Stimulated activated CD8-positive, alpha-beta memory T cell treated with anti-CD3 and anti-CD28 coated beads, Interleukin-7, amount 100 ng/mL, for 24 hours (primary cell): ENCODE results near the gene PEX10.

Experiments
- DNase-seq: peaks from one replicate; pipeline ENCODE4 v3.0.0-alpha.2; 2020; ENCODE audit warnings: low read depth

The PEX10 gene

DNA sequence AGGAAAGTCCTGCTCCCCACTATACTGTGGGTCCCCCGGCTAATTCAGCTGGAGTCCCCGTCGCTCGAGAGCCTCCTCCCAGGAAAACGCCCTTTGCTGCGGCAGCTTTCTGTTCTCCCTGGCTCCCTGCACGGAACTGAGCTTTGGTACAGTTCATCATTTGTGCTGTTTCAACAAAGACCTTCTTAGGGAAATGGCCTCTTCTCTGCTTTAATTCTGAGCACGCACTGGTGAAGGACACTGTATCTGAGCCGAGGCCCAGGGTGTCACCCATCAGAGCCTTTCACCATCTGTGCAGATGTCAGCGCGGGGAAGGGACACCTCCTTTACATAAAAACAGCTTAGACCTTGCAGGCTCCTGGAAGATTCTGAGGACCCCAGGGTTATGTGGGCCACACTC, 13.5 kb upstream of the PEX10 start:
- DNase-seq, result no peak

DNA sequence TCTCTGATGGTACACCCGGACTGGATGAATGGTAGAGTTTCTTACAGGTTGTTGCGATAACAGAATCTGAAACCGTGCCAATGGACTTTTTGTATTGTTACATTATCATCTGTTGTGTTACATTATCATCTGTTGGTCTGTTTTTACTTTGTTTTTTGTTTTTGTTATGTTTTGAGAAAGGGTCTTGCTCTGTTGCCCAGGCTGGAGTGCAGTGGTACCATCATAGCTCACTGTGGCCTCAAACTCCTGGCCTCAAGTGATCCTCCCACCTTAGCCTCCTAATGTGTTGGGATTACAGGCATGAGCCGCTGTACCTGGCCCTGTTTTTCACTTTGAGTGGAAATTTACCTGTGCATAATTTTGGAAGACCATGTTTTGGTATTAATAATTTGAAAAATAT, 10.2 kb upstream of the PEX10 start:
- DNase-seq, result no peak

DNA sequence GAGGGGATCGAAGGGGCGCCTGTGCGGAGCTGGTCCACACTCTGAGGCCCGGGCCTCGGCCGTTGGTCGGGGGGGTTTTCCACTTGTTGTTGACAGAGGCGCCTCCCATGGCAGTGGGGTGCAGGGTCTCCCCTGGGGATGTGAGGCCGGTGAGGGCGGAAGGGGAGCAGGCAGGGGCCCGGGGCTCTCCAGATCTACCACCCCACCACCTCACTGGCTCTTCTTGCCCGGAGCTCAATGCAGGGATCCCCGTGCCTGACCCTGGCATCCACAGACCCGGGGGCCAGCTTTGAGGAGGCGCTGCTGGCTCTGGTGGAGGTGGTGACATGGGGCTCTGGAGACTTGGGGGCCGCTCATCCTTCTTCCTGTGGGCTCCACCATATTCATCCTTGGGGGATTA, 7.1 kb upstream of the PEX10 start:
- DNase-seq, result no peak

DNA sequence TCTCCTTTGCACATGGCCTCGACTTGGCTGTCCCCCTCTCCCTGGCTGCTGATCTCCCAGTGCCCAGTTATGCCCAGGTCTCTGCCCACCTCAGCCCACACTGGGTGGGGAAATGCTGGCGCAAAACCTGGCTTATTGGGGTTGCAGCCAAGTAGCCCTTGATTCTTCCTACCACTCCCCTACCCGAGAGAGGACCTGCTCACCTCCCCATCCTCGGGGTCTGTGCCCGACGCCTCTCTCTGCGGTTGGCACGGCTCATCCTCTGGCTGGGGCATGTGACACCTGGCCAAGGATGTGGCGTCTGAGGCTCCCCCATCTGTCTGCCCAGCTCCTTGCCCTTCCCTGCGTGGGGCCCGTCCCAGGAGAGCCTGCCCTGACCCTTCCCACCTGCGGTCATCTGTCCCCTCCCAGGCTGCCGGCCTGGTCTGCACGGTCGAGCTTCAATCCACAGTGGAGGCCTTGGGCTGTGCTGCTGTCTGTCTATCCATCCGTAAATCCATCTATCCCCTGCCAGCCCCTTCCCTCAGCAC, 6.5 kb upstream of the PEX10 start:
- DNase-seq, result no peak

DNA sequence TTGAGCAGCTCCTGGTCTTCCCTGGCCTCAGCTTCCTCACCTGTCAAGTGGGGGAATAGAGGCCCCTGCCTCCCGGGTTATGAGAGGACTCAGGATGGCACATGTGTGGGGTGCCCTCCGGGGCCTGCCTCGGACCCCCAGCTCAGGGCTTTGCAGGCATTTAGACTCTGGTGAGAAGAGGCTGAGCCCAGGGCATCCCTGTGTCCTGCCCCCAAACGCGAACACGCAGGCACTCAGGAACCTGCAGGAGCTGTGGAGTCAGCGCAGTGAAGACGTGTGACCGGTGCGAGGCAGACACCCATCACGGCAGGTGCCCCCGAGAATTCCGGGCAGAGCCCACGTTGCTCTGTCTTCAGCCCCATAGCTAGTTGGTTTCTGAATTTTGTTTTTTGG, 5.5 kb upstream of the PEX10 start:
- DNase-seq, result no peak

DNA sequence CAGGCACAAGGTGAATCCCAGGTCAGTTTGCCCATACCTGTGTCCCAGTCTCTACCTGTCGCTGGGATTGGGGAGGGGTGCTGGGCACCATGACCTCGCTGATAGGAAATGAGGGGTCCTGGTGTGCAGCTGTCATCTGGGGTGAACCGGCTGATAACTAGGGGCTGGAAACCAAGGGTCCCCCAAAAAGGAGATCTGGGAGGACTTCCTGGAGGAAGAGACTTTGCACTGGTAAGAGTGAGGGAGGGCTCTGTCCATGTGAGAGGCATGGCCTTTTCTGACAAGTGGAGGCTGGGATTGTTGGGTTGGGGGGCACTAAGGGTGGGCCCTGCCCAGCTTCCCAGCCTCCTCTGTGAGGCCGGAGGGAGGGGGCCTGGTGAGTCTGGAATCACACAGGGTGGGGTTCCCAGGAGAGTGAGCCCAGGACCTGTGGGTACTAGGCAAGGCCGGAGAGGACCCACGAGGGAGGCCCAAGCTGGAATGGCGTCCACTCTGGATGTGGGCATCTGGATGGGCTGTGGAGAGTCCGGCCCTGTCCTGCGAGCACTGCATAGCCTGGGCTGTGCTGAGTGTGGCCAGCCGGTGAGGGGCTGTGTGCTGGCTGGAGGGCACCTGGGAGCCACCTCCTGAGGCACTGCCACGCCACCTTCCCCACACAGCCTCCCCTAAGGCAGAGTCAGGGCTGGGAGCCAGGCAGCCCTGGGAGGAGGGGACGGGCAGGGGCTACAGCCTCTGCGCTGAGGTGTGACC, 4.9 kb upstream of the PEX10 start:
- no peak for DNase-seq

DNA sequence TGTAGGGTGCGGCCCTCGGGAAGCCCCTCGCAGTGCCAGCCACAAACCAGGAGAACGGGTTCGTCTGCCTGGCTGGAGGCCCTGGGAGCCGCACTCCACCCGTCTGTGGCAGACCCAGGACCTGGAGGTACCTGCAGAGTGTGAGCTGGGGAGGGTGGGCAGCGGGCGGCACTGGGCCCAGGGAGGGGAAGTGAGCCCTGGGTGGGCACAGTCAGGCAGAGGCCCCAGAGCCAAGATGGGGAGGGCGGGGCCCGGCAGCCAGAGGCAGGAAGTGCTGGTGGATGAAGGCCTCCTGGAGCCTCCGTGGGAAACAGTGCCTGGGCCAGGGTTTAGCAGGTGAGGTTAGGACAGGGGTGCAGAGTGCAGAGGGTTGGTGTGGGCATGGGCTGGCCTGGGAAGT, 4.0 kb upstream of the PEX10 start:
- DNase-seq, result no peak

DNA sequence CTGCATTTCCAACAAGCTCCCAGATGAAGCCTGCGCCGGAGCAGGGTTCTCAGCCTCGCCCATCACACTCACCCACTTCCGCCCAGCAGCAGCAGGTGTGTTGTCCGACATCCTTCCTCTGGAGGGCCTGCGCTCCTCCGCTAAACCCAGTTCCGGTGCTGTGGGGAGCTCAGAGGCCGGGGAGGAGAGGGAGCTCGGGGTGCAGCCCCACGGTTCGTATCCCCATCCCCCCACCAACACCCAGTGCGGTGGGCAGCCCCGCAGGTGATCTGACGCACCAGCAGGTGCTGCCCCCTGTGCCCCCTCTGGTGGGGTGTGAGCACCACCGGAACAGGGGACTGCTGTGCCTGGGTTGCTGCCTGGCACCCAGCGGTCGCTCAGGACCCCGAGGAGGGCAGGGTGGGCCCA, 3.4 kb upstream of the PEX10 start:
- no peak for DNase-seq

DNA sequence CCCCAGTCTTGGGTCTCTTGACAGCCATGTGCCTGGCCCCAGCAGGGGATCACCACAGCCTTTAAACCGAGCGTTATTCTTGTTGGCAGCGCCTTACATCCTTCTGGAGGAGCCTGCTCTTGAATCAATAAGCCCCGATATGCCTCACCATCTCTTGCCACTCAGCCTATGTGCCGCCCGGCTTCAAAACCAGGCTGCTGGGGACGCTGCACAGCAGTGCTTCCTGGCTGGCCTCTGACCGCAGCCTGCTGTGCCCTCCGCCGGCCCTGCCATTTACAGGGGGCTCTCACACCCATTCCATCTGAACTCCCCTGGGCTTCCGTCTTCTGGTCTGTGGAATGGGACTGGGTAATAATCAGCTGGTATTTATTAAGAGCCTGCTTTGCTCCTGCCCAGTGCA, 3.0 kb upstream of the PEX10 start:
- DNase-seq, result no peak

DNA sequence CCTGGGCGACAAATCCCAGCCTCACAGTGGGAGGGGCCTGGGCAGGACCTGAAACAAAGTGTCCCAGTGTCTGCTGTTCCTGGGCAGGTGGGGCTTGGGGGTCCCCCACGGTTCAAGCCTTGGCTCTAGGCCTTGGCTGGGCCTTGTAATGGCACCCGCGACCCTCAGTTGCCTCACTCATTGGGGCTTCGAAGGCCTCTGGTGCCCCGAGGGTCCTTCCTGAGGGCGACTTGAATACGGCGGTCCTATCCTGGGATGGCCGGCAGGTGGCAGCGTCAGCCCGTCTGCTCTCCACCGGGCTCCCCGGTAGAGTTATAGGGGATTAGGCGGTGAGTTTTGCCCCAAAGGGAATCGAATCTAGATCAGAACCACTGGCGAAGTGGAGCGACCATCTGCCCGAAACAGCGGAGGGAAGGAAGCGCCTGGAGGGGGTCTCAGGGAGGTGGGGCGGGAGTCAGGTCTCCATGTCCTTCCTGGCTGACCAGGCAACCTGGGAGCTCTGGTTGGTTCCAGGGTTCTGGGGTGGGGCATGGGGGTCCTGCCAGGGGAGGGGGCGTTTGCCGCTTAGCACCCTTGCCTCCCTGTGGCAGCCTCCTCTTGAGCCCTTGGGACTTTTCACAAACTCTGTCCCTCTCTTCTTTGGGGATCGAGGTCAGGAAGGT, 2.1 kb upstream of the PEX10 start:
- peak; percentile 57 for DNase-seq

DNA sequence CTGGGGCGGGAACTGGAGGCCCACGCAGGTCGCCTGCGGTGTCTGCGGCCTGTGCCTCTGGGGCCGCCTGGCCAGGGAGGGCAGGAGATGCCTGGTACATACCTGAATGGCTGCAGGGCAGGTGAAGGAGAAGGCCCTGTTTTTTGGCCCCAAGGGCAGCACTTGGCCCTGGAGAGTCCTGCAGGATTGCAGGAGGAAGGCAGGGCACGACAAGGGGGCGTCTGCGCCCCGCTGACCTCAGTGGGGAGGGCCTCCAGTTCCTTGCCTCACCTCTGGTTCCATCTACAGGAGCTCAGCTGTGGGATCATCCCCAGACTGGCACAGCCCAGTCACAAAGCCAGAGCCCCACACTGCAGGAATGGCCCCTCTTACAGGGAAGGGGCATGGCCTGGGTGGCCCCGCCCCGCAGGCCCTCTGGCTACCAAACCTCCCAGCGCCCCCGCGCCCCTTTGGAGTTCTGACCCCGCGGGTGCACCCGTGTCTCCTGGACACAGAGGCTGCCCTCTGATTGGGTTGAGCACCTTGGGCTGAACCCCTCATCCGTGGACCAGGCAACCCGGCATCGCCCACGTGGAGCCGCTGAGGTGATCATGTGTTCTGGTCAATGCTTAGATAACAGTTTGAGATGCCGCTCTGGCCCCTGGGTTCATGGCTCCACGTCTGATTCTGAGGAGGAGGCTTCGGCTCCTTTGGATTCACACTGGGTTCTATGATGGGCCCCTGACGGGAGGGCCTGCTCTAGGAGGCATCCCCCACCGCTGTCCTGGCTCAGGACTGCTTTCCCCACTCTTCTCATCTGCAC, 1.3 kb upstream of the PEX10 start:
- no peak for DNase-seq

DNA sequence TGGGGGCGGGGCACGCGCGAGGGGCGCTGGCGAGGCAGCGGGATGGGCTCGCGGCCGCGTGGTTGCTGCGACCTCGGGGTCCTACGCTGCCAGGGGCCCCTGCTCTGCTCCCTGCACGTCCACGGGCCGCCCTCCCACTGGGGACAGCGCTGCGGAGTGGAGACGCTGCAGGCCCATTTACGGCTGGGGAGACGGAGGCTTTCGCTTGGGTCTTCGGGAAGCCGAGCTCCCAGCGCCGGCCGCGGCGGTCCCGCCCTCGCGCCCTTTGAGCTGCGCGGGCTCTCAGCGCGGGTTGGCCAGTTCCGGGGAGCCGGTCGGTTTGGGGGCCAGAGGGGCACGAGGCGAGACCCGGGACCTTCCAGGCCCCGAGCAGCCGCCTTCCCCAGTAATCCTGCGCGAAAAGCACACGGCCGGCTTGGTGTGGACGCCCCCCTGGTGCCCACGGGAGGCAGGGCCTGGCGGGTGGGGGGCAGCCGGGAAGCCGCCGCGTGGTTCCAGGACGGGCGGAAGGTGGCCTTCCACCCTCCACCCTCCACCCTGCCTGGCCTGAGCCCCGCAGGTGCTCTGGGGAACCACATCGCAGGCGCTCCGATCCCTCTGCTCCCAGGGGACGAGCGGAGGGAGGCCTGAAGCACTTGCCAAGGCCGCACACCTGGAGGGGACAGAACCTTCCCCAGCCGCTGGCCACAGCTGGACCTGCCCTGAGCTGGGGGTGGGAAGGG, 570 bp upstream of the PEX10 start:
- DNase-seq, result no peak

DNA sequence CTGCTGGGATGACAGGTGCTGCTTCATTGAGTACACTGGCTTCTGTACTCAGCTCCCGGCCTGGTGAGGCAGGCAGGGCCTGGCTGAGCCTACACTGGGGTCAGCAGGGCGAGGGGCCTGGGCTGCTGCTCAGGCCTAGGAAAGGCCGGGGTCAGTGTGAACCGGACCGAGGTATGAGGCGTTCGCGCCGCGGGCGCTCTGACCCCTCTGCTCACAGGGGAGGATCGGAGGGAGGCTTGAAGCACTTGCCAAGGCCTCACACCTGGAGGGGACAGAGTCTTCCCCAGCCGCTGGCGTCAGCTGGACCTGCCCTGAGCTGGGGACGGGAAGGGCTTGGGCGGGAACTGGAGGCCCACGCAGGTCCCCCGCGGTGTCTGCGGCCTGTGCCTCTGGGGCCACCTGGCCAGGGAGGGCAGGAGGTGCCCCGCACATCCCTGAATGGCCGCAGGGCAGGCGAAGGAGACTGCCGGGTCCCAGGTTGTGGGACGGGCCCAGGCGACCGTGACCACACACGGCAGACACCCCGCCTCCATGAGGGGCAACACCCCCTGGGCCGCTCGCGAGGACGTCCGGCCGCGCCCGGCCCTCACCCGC, 466 bp downstream of the PEX10 start:
- DNase-seq, result no peak

DNA sequence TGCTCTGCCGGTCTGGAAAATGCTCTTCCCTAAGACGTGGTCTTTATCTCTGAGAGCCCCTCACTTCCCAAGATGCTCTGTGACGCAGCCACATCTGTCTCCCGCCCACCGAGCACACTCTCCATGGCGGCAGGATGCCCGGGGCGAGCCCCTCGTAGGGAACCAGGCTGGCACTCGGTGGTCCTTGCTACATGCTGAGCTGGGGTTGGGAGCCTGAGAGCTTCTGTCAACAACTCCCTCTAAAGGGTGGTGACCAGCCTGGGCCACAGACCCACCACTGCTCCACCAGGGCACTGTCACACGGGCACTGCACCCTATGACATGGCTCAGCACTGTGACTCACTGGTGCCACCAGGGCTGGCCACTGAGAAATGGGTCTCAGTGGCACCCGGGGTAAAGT, 2.6 kb downstream of the PEX10 start:
- no peak for DNase-seq

DNA sequence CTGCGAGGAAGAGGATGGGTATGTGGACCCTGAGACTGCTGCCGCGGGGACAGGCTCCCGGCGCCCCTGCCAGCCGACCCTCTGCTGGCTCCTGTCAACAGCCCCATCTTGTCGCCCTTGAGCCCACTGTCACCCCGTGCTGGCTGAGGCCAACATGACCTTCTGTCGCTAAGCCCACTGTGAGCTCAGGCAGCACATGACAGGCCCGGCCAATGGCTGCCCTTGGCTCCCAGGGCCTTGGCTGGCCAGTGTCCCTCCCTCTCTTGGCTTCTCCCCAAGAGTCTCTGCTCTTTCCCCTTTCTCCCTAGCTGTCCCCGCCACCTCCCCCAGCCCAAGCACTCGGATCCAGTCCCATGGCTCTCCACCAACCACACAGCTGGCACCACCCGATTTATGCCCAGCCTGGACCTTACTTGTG, 3.5 kb downstream of the PEX10 start:
- DNase-seq, result no peak

DNA sequence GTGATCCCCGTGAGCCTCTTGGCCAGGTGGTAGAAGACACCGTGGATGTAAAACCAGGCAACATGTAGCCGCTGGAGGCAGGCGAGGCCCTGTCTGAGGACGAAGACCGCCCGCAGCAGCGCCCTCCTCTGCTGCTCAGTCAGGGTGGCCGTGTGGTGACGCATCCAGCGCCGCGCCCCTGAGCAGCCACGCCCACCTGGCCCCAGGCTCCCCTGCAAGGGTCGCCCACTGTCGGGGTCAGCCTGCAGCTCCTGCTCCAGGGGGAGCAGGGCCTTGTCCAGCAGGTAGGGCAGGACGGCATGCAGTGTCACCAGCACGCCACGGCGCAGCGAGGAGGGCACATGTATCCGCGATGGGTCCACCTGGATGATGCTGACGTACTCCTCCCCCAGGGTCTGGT, 3.9 kb downstream of the PEX10 start:
- no peak for DNase-seq

DNA sequence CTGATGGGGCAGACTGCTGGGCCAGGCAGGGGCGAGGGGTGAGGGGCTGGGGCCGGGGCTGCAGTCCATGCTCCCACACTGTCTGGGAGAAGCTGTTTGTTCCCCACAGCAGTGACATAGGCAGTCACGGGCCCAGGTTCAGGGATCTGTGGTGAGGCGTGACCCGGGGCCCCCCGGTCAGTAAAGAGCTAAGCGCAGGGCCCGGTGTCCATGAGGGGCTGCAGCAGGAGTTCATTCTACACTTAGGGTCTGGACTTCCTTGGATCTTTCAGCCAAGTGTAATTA, 4.4 kb downstream of the PEX10 start:
- DNase-seq, result no peak

DNA sequence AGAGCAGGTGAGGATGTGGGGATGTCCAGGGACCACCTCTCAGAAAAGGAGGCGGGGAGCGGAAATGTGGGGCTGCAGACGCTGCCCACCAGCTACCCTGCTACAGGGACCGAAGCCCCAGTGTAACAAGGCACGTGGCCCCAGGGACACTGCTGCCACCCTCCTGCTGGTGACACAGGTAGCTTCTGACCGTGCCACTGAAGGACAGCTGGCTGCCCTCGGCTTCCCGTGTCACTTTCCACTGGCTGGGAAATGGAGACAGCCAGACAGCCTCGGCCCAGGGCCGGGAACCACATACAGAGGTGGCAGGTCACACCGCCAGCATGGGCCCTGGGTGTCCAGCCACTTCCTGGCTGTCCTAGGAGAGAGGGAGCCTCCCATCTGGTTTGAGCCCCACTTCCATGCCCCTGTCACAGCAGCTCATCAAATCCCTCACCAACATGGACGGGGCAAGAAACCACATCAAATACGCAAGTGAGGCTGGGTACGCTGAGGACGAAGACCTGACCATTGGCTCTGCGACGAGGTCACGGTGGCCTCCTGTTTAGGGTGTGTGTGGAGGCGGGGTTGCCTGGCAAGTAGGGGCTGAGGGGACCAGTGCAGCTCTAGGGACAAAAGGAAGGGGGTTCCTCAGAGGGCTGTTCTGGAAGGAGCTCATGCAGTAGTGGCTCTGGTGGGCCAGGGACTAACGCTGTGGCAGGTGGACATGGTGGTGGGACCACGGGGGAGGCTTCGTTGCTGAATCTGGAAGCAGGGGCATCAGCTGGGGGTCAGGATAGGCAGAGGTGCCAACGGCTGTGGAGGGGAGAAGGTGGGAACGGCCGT, 5.0 kb downstream of the PEX10 start:
- no peak for DNase-seq

DNA sequence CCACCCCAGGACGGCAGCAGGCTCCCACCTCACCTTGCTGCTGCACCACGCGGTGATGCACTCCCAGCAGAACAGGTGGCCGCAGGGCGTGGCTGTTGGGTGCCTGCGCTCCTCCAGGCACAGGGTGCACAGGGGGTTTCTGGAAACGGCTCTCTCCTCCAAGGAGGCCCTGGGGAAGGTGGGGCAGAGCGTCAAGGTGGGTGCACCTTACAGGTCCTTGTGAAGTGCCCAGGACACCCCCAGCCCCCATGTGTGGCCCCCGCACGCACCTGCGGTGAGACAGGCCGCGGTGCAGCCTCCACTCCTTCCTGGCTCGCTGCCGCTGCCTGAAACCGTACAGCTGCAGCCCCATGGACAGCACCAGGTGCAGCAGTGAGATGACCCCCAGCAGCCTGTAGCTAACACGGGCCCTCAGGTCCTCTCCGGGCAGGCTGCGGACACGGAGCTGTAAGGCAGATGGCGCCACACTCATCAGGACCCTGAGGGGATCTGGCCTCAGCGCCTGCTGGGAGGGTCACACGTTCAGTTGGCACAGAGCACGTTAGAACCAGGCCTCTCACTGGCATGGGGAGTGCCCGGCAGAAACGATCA, 5.8 kb downstream of the PEX10 start:
- DNase-seq, result no peak

DNA sequence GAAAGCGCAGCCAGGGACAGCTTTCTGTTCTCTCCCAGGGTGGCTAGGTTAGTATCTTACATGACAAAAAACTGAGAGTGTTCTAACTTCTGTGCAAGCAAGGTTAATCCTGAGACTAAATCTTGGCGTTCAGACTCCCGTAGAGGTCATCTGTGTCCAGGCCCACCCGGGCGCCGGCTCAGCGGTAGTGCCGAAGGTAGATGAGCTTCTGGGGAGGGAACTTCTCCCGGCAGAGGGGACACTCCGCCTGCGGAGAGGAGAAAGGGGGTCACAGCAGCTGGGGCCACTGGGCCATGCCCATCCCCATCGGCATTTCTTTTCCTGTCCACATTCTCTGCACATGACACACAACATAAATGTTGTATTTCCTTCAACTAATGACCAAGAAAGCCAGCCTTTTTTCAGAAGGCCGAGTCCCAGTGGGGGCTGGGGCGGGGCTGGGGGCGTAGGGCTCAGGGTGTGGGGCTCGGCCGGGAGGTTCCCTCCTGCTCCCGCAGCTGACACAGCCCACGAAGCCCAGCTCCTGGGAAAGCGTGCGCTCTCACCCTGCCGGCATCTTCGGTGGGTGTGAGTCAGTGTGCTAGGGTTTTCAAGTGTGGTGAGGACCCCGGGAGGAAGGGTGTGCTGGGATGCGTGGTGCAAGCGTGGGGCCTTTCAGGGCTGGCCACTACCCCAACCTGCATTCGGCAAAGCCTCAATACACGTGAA, 6.6 kb downstream of the PEX10 start:
- DNase-seq, result no peak
